ENCODE measurements around the gene ZFP57. TPM values are rescaled to one million over a fixed set of nuclear protein-coding genes. Genes with fewer than 3 reads are reported as not detected.
"Not testable (repeated sequence)": the region's sequence is repeated elsewhere in the genome, so short reads cannot be mapped to it uniquely, and the experiment has no call there.

Gene ZFP57
- total RNA-seq, 1 experiment from 2014 or later, result not detected

DNA sequence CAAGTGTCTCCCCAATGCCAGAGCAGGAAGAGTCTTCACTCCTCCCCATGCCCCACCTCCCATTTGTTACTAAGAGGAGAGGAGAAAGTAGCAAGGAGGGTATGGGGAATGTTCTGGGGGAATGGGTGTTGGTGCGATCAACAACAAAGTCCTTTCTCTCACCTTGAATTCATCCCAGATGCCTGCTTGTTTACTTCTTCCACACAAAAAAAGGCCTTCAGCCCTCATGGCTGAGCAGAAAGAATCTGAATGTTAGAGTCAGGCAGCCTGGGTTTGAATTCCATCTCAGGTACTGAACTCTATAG lies 14.2 kb downstream of the ZFP57 start:
- Histone ChIP-seq H3K27me3 (replicated peaks; ENCODE audit: insufficient read depth, low read depth, low read length, poor library complexity) (no peaks in the 10 kb centered on the region), H3K4me1 (ENCODE audit: insufficient read depth, low read length, poor library complexity, severe bottlenecking) (no peaks in the 10 kb centered on the region), H3K4me3 (ENCODE audit: low read depth, low read length, poor library complexity, severe bottlenecking) (no peak overlapping the region), H3K36me3 (ENCODE audit: insufficient read depth, low read length, poor library complexity, severe bottlenecking) (no peaks in the 10 kb centered on the region), H3K9me3 (ENCODE audit: low read depth, low read length, poor library complexity, severe bottlenecking) (no peaks in the 10 kb centered on the region), H3K27ac (ENCODE audit: low read depth, low read length, poor library complexity, severe bottlenecking) (no peak overlapping the region)
- TF ChIP-seq CTCF (conservative IDR thresholded peaks at IDR 0.05; ENCODE audit: low read depth, low read length) (no peak), EZH2 (IDR thresholded peaks at IDR 0.05; ENCODE audit: borderline replicate concordance, low read depth, low read length, poor library complexity, severe bottlenecking) (no peak)
- POLR2A ChIA-PET (ENCODE audit: low non-redundant PET), result no interaction called here
- CTCF ChIA-PET, result interaction anchor here (1.2 to 1.7 kb wide), 2 partner anchors 12 to 17 kb away, joined by 3 to 6 read pairs; no protein-coding TSS in a partner anchor
- BruUV-seq (replicated peaks), result no TSS peak
- intact Hi-C loops (cut with micrococcal nuclease; ENCODE audit: unreplicated experiment), result no loop called here
- DNase-seq (ENCODE audit: low spot score), result no peak

- H3K9me3 ChIP-seq (ENCODE audit: low read depth, low read length, poor library complexity, severe bottlenecking), result no peaks in the 10 kb centered on the region
- H3K27me3 ChIP-seq (replicated peaks; ENCODE audit: insufficient read depth, low read depth, low read length, poor library complexity), result no peaks in the 10 kb centered on the region
- H3K36me3 ChIP-seq (ENCODE audit: insufficient read depth, low read length, poor library complexity, severe bottlenecking), result no peaks in the 10 kb centered on the region
- POLR2A ChIA-PET (ENCODE audit: low non-redundant PET), result no interaction called here
- DNase-seq (ENCODE audit: low spot score), result no peak
- no TSS peak for BruUV-seq (replicated peaks)
- no peak for TF ChIP-seq EZH2 (IDR thresholded peaks at IDR 0.05; ENCODE audit: borderline replicate concordance, low read depth, low read length, poor library complexity, severe bottlenecking)
- no peak for TF ChIP-seq CTCF (conservative IDR thresholded peaks at IDR 0.05; ENCODE audit: low read depth, low read length)
- no peak overlapping the region for H3K27ac ChIP-seq (ENCODE audit: low read depth, low read length, poor library complexity, severe bottlenecking)
- H3K4me3 ChIP-seq (ENCODE audit: low read depth, low read length, poor library complexity, severe bottlenecking), result no peak overlapping the region
- CTCF ChIA-PET, result interaction anchor here (1.2 to 1.7 kb wide), 2 partner anchors 11 to 16 kb away, joined by 3 to 6 read pairs; no protein-coding TSS in a partner anchor
- intact Hi-C loops (cut with micrococcal nuclease; ENCODE audit: unreplicated experiment), result no loop called here
- no peaks in the 10 kb centered on the region for H3K4me1 ChIP-seq (ENCODE audit: insufficient read depth, low read length, poor library complexity, severe bottlenecking)
These were observed 14.8 kb downstream of the ZFP57 start for GRCh38 chr6:29665942-29666825.

- H3K4me1 ChIP-seq (ENCODE audit: insufficient read depth, low read length, poor library complexity, severe bottlenecking), result no peaks in the 10 kb centered on the region
- ChIA-PET POLR2A (ENCODE audit: low non-redundant PET) (no interaction called here), CTCF (interaction anchor here (0.7 kb wide), 2 partner anchors 10 to 268 kb away, joined by 3 to 5 read pairs; no protein-coding TSS in a partner anchor)
- H3K9me3 ChIP-seq (ENCODE audit: low read depth, low read length, poor library complexity, severe bottlenecking), result no peaks in the 10 kb centered on the region
- no TSS peak for BruUV-seq (replicated peaks)
- H3K27me3 ChIP-seq (replicated peaks; ENCODE audit: insufficient read depth, low read depth, low read length, poor library complexity), result no peaks in the 10 kb centered on the region
- H3K36me3 ChIP-seq (ENCODE audit: insufficient read depth, low read length, poor library complexity, severe bottlenecking), result no peaks in the 10 kb centered on the region
- TF ChIP-seq CTCF (conservative IDR thresholded peaks at IDR 0.05; ENCODE audit: low read depth, low read length) (no peak), EZH2 (IDR thresholded peaks at IDR 0.05; ENCODE audit: borderline replicate concordance, low read depth, low read length, poor library complexity, severe bottlenecking) (no peak)
- no peak overlapping the region for H3K27ac ChIP-seq (ENCODE audit: low read depth, low read length, poor library complexity, severe bottlenecking)
- no peak for DNase-seq (ENCODE audit: low spot score)
- intact Hi-C loops (cut with micrococcal nuclease; ENCODE audit: unreplicated experiment), result no loop called here
- H3K4me3 ChIP-seq (ENCODE audit: low read depth, low read length, poor library complexity, severe bottlenecking), result no peak overlapping the region
These were observed 17.5 kb downstream of the ZFP57 start for GRCh38 chr6:29663300-29664042.

- POLR2A ChIA-PET (ENCODE audit: low non-redundant PET); H3K4me3 ChIP-seq (ENCODE audit: low read depth, low read length, poor library complexity, severe bottlenecking); intact Hi-C loops (cut with micrococcal nuclease; ENCODE audit: unreplicated experiment); H3K27me3 ChIP-seq (replicated peaks; ENCODE audit: insufficient read depth, low read depth, low read length, poor library complexity); H3K27ac ChIP-seq (ENCODE audit: low read depth, low read length, poor library complexity, severe bottlenecking); DNase-seq (ENCODE audit: low spot score); BruUV-seq (replicated peaks); H3K4me1 ChIP-seq (ENCODE audit: insufficient read depth, low read length, poor library complexity, severe bottlenecking); H3K9me3 ChIP-seq (ENCODE audit: low read depth, low read length, poor library complexity, severe bottlenecking); H3K36me3 ChIP-seq (ENCODE audit: insufficient read depth, low read length, poor library complexity, severe bottlenecking): not testable (repeated sequence)
- CTCF ChIA-PET, result interaction anchor here (0.6 to 1.1 kb wide), 3 partner anchors 10 to 29 kb away, joined by 4 to 7 read pairs (median 5); partner anchors contain the start of gene GABBR1
These were observed 19.3 kb downstream of the ZFP57 start for GRCh38 chr6:29661502-29662141.

All from A673 (cell line).